ENCODE data around the gene CLDN14. TPM values are rescaled to one million over a fixed set of nuclear protein-coding genes. Genes with fewer than 3 reads are reported as not detected.

Gene CLDN14, protein sequence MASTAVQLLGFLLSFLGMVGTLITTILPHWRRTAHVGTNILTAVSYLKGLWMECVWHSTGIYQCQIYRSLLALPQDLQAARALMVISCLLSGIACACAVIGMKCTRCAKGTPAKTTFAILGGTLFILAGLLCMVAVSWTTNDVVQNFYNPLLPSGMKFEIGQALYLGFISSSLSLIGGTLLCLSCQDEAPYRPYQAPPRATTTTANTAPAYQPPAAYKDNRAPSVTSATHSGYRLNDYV
- 1.2 TPM for total RNA-seq

DNA sequence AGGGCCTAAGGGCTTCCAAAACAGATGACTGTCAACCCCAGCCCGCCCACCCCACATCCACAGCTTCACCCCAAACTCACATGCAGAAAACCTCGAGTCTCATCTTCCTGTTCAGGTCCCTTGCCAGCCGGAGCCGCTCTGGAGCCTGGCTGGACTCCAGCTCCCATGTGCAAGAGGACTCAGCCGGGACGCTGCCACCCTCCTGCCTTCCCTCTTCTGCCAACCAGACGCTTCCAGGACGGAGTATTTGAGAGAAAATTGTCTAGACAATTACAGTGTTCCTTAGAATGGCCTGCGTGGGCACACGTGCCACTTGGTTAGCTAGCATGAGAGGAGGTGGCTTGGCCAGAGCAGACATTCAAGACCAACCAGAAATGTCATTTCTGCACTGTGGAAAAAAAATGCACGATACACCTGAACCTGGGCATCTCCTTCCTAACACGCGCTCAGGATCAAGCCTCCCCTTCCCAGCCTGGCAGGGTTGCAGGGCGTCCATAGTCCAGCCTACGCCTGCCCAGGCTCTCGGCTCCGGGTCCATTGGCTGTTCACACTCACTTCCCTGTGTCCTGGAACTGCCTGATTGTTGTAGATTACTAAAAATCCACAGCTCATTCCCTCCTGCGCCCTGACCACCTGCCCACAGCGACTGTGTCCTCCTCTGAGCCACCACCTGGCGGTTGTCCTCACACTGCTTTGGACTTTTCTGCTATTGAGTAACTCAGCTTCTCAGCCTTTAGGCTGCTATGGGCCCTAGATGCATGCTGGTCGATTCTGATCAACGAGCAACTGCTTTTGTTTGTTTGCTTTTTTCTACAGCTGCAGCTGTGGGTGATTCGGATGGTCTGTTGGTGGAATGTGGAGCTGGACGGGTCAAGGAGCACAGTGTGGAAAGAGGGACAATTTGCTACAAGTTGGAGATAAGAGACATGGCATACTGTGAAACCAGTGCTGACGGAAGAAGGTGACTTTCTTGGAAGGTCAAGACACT is at the start of gene CLDN14:
CLDN14 (minus strand) TSS at position 708 of the 988 bp plus-strand sequence. CDS start 18,427 bp downstream, outside the sequence.
- ATAC-seq: no peak
- no peak for DNase-seq (ENCODE audit: low spot score)
- intact Hi-C loops (cut with DNase I): no loop called here

DNA sequence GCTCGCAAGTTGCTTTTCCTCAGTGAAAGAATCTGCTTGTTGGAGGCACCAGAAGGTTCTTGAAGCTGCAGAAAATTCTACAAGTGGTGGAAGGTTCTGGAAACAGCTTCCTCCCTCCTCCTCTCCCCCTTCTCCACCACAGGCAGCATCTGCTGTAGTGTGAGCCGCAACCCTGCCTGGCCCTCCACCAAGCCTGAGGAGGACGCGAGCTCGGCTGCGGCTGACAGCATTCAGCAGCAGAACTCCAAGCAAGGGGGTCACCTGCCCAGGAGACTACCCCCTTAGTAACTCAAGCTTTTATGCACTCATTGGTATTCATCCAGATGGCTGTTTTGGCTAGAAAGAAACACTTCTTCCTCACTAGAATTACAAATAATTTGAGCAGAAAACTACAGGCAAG is 48.8 kb upstream of the CLDN14 start:
- intact Hi-C loops (cut with DNase I): no loop called here
- ATAC-seq: no peak
- DNase-seq (ENCODE audit: low spot score): no peak

DNA sequence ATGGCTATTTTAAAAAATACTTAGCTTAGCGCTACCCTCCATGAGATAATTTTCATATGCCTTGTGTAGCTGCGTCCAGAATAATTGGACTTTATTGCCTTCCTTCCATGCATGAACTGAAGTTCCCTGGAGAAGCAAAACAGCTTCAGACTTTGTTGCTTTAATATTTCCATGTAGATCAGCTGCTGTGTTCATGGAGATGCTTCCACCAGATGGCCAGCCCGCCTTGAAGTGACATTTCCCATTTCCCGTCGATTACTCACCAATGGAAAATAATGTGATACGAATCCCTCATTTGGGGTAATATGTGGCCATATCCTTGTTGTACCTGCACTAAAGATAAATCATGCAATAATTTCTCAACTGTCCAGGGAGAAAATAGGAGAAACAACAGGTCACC is 47.4 kb upstream of the CLDN14 start:
- ATAC-seq (no peak), DNase-seq (ENCODE audit: low spot score) (no peak)
- intact Hi-C loops (cut with DNase I): no loop called here

DNA sequence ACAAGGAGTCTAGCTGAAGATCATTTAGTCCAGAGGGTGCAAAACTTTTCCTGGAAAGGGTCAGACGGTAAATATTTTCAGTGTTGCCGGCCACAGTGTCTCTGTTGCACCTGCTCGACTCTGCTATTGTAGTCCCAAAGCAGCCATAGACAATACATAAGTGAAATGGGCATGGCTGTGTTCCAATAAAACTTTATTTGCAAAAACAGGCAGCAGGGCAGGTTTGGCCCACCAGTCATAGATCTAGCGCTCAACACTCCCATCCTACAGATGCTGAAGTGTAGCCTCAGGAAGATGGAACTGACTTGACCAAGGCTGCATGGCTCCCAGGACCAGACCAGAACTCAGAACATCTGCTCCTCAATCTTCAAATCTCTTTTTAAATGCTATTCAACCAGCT is 46.2 kb upstream of the CLDN14 start:
- intact Hi-C loops (cut with DNase I): no loop called here
- ATAC-seq (no peak), DNase-seq (ENCODE audit: low spot score) (no peak)

DNA sequence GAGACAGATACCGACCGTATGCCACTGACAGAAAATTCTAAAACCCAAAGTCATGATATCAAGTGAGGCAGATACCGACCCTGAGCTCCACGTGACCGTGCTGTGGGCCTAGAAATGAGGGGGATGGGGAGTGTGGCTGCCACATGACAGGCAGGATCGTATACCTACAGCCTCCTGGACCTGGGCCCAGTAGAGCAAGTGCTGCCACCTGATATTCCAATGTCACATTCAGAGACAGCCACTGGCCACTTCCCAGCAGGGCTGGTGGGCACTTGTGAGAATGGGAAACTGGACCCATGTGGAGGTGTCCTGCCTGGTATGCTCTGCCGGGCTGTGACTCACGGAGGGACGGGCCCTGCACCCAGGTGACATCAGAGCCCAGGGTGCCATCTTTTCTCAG is 44.6 kb upstream of the CLDN14 start:
- no peak for DNase-seq (ENCODE audit: low spot score)
- ATAC-seq: no peak
- intact Hi-C loops (cut with DNase I): no loop called here

DNA sequence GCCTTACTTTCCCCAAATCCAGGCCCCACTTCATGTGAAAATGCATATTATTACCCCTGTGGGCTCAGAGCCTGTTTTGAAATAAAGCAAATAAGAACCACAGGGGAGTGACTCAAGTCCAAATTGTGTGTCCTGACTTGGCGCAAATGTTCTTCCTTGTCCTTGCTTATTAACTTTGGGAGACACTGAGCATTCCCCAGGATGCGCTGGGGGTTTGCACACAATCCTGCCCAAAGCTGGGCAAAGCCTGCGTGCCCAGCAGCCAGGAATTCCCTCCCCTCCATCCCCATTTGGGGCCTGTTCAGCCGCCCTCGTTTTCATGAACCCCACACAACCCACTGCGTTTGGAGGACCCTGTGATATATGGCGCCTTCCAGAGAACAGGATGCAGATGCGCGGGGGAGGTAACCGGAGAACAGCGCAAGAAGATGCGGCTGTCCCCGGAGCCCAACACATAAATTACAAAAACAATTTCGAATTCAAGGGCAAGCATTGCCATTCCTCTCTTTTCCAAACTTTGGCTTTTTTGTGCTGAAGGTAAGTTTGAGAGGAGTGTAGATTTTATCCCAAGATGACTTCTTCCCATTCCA is 42.4 kb upstream of the CLDN14 start:
- no peak for DNase-seq (ENCODE audit: low spot score)
- no peak for ATAC-seq
- intact Hi-C loops (cut with DNase I): no loop called here

DNA sequence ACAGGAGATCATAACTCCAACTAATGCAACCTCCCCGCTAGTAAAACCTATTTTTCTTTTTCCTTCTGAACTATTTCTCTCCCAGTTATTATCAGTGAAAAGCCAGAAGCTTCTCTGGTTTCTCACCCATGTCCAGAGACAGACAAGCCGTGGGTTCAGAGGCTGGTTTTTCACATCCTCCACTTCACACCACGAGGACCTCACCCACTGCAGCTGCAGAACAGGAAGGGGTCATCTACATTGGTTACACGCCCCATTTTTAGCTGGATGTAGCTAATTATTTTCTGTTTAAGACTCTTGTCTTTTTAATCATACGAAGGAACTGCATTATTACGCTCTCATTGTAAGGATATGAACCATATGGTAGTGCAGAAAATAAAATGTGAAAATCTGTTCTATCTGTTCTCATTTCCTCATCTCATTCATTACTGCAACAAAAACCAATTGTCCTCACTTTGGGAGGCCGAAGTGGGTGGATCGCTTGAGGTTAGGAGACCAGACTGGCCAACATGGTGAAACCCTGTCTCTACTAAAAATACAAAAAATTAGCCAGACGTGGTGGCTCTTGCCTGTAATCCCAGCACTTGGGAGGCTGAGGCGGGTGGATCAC is 39.1 kb upstream of the CLDN14 start:
- DNase-seq (ENCODE audit: low spot score) (no peak), ATAC-seq (no peak)
- intact Hi-C loops (cut with DNase I): loop anchor here (10.0 kb wide), 1 partner anchor 1436 kb away; no protein-coding TSS in a partner anchor

DNA sequence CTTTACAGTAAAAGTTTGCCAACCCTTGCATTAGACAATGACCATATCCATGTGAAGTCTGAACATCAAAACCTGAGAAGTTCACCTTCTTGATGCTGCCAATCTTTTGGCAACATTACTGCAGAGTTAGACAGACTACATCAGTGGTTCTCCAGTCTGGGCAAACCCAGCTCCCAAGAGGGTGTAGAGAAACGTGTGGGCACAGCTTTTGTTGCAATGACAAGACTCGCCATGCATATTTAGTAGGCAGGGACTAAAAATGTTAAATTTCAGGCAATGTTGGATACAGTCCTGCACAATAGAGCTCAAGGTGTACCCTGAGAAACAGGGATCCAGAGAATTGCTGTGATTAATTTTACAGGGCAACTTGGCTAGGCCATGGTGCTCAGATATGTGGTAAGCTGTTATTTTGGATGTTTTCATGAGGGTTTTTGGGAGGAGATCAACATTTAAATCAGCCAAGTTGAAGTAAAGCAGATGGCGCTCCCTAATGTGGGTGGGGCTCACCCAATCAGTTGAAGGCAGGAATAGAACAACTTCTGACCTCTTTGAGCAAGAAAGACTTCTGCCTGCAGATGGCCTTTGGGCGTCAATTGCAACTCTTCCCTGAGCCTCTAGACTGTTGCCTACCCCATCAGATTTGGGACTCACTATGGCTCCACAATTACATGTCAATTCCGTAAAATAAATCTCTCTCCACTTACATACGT is 37.6 kb upstream of the CLDN14 start:
- intact Hi-C loops (cut with DNase I): loop anchor here (10.0 kb wide), 1 partner anchor 1437 kb away; no protein-coding TSS in a partner anchor
- DNase-seq (ENCODE audit: low spot score): no peak
- ATAC-seq: no peak

DNA sequence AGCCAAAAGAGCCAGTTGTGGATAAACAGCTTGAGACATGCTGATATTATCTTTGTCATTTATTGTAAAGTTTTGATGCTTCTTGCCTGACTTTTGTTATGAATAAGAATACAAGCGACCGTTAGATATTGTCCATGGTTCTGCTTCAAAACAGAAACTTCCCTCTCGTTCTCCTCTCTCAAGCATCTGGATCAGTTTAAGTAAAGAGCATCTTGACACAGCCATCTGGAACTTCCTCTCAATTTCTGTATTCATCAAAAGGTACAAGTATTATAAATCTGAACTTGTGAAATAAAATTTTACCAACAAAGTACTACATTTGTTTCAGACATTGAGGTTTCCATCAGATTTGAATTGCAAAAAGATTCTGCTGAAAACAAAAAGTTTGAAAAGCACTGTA is 36.4 kb upstream of the CLDN14 start:
- ATAC-seq (no peak), DNase-seq (ENCODE audit: low spot score) (no peak)
- intact Hi-C loops (cut with DNase I): loop anchor here (10.0 kb wide), 1 partner anchor 1439 kb away; no protein-coding TSS in a partner anchor

DNA sequence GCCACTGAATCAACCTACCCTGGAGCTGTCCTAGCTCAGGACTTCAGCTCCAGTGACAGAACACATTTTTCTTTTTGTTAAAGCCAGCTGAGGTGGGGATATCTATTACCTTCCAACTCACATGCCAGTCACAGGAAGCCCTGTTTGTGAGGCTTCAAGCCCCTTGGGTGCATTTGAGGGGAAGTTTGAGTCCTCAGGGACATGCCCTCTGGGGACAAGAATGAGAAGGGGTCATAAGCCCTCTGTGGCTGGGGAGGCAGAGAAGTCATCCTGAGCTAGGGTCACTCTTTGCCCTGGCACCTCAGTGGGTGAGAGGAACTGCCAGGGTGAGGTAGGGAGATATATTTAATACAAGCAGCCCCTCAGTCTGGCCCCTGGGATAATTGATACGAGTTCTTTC is 33.5 kb upstream of the CLDN14 start:
- intact Hi-C loops (cut with DNase I): loop anchor here (10.0 kb wide), 1 partner anchor 1441 kb away; no protein-coding TSS in a partner anchor
- no peak for ATAC-seq
- DNase-seq (ENCODE audit: low spot score): no peak

DNA sequence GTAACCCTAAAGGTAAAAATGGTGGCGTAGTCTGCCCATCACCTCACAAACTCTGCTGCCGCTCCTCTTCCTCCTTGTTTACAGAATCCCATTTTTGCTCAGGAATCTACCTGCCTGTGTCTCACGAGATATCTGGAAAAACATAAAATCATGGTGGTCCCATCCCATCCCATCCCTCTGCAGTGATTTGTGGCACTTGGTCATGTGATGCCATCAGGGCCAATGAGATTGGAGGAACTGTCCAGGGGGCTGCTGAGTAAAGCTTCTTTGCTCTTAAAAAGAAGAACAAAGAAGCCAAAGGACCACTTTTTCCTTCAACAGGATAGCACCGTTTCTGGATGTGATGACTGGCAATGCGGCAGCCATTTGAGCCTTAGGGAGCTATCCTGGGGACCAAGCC is 33.0 kb upstream of the CLDN14 start:
- intact Hi-C loops (cut with DNase I): loop anchor here (10.0 kb wide), 1 partner anchor 1442 kb away; no protein-coding TSS in a partner anchor
- DNase-seq (ENCODE audit: low spot score) (no peak), ATAC-seq (no peak)

DNA sequence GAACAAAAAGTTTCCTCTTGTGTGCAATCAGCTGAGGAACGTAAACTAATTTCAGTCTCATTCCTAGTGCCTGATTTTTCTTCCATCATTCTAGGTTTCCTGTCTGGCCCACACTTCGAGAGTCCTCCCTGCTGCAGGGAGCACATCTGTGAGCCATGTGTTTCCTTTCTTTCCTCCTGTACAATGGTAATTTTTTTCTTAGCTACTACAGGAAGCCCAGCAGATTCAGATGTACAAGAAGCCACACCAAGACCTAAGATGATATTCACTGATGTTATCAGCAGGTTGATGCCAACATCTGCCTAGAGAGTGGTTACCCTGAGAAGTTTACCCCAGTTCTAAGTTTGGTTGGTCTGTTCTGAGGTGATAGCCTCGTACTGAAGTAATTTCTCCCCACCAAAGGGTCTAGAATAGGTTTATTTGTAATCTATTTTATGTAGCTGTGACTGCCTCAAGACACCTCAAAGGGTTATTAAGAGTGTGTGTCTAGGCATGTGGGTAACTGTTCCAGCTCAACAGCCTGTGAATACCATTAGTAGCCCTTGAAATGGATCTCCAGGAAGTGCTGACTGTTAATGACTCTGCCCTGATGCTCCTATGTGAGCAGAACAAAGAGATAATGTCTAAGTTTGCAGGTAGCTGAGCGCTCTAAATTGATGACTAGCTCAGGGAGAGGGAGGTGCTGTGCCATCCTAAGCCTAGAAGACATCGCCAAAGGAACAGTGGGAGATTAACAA is 31.7 kb upstream of the CLDN14 start:
- no peak for ATAC-seq
- intact Hi-C loops (cut with DNase I): loop anchor here (10.0 kb wide), 1 partner anchor 1443 kb away; no protein-coding TSS in a partner anchor
- no peak for DNase-seq (ENCODE audit: low spot score)

DNA sequence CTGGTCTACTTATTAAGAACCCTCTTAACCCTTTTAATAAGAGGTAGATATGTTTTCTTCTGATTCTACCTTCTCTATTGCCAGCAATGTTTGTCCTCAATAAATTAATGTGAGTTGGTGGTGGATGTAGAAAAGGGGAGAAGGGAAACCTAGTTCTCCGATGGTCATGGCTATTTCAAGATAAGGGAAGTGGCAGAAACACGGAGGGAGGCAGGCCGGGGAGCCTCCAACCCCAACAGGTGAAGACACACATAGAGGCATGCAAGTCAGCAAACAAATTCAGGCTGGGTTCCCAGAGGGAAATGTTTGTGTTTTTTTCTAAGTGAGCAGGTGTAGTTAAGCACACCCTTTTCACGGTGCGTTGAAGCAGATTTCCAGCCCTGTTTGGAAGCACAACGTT is 31.0 kb upstream of the CLDN14 start:
- no peak for ATAC-seq
- DNase-seq (ENCODE audit: low spot score): no peak
- intact Hi-C loops (cut with DNase I): loop anchor here (10.0 kb wide), 1 partner anchor 1444 kb away; no protein-coding TSS in a partner anchor

DNA sequence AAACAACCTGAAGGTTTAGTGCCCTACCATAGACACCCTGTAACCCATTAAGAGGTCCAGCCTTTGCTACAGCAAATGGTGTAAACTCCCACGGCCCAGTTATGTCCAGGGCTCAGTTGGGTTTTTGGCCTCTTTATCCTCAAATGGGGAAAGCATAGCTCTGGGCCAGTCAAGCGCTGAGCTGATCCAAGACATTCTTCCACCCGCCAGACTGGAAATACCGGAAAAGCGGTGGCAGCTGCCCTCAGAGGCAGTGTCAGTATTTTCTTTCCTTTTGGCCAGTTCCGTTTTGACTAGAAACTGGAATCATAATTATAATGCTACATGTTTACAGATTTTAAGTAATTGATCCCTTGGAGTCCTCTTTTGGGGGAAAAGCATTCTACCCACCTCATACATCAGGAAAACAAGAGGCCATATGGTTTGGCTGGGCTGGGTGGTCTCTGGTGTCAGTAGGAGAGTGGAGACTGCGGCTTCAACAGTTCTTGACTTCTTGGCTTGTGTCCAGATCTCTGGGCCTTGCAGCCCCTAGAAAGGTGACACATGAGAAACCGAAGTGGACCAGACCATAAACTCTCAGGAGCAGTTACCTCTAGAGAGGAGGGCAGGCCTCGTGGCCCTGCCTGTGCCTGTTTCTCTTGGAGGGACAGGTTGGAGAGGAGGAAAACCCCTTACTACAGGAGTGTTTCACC is 30.2 kb upstream of the CLDN14 start:
- ATAC-seq: no peak
- no peak for DNase-seq (ENCODE audit: low spot score)
- intact Hi-C loops (cut with DNase I): loop anchor here (10.0 kb wide), 1 partner anchor 1445 kb away; no protein-coding TSS in a partner anchor

DNA sequence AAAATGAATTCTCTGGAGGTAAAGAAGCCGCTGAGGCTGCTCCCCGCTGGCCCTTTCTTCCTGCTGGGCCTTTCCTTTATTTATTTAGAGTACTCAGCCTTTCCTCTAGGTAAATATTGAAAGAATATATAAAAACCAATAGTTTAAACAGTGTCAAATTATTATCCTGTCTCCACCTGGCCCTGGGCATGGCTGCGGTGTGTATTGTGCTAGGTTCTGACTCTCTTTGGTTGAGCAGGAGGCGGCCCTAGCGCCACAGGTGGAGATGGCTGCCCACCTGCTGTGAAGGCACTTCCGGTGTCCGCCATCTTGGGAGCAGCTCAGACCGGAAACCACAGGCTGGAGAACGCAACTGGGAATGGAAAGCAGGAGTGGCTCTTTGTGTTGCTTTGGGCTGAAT is 29.0 kb upstream of the CLDN14 start:
- intact Hi-C loops (cut with DNase I): no loop called here
- no peak for ATAC-seq
- no peak for DNase-seq (ENCODE audit: low spot score)

DNA sequence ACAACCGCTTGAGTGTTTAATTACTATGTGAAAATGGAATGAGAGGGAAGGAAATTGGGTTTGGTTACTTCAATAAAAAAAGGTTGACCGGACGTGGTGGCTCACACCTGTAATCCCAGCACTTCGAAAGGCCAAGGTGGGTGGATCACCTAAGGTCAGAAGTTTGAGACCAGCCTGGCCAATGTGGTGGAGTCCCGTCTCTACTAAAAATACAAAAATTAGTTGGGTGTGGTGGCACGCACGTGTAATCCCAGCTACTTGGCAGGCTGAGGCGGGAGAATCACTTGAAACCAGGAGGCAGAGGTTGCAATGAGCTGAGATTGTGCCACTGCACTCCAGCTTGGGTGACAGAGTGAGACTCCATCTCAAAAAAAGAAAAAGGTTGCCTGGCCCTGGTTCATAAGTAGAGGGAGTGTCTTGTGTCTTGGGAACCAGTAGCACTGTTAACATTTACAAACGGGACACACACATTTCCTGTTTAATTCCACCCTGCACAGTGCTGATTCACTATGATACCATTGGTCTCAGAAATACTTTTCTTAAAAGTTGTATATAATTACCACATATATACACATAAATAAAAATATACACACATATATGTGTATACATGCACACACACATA is 27.6 kb upstream of the CLDN14 start:
- intact Hi-C loops (cut with DNase I): no loop called here
- no peak for ATAC-seq
- DNase-seq (ENCODE audit: low spot score): no peak

DNA sequence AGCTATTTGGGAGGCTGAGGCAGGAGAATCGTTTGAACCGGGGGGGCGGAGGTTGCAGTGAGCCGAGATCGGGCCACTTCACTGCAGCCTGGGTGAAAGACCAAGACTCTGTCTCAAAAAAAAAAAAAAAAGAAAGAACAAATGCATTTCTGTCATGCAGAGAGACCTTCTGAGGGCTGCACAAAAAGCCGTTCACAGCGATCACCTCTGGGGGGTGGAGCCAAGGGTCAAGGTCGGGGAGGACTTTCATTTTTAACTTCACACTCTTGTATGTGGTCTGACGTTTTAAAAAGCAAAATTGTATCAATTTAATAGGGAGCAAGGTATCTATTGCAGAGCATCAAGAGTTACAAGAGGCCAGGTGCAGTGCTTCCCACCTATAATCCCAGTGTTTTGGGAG is 26.6 kb upstream of the CLDN14 start:
- no peak for ATAC-seq
- DNase-seq (ENCODE audit: low spot score): no peak
- intact Hi-C loops (cut with DNase I): no loop called here

Measured in sciatic nerve (tissue), 2 donors.